ENCODE measurements around the gene EFNA1. TPM values are rescaled to one million over a fixed set of nuclear protein-coding genes. Genes with fewer than 3 reads are reported as not detected.

The EFNA1 gene
- total and polyA plus RNA-seq, 5 donors from 2014 or later, result 0.30 to 6.8 (median 3.1) TPM

DNA sequence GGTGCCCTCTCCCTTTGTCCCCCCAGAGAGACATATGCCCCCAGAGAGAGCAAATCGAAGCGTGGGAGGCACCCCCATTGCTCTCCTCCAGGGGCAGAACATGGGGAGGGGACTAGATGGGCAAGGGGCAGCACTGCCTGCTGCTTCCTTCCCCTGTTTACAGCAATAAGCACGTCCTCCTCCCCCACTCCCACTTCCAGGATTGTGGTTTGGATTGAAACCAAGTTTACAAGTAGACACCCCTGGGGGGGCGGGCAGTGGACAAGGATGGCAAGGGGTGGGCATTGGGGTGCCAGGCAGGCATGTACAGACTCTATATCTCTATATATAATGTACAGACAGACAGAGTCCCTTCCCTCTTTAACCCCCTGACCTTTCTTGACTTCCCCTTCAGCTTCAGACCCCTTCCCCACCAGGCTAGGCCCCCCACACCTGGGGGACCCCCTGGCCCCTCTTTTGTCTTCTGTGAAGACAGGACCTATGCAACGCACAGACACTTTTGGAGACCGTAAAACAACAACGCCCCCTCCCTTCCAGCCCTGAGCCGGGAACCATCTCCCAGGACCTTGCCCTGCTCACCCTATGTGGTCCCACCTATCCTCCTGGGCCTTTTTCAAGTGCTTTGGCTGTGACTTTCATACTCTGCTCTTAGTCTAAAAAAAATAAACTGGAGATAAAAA lies 40.7 kb upstream of the EFNA1 start:
- Mint-ChIP-seq H3K4me1 (peaks cover 0 to 39% (median 23%) of the 10 kb centered on the region in 4 donors), H3K27me3 (peaks cover 44% of the 10 kb centered on the region), H3K27ac (peak overlapping the region in 2 of 3 donors; percentile 67 to 76), H3K36me3 (no peaks in the 10 kb centered on the region), H3K9me3 (peaks cover 0 to 1% (median 0%) of the 10 kb centered on the region in 7 donors), H3K4me3 (peak overlapping the region in 3 of 4 donors; percentile 13 to 59 (median 53))
- no peak overlapping the region for H3K4me3 ChIP-seq (ENCODE audit: low read depth, low read length)
- no peak overlapping the region for H3K27ac ChIP-seq (ENCODE audit: insufficient read depth, low read length, poor library complexity, severe bottlenecking)
- no peaks in the 10 kb centered on the region for H3K36me3 ChIP-seq (ENCODE audit: control insufficient read depth, insufficient read depth, low read length)
- H3K27me3 ChIP-seq (ENCODE audit: control insufficient read depth, insufficient read depth, low read length), result peaks cover 14% of the 10 kb centered on the region
- H3K4me1 ChIP-seq (ENCODE audit: control insufficient read depth, insufficient read depth, low read length, poor library complexity, severe bottlenecking), result peaks cover 32% of the 10 kb centered on the region
- ATAC-seq (ENCODE audit: low read depth in 2 of 2), result no peak
- DNase-seq, result no peak
- H3K9me3 ChIP-seq (ENCODE audit: control insufficient read depth in 2 of 2, low read length in 2 of 2), result no peaks in the 10 kb centered on the region

DNA sequence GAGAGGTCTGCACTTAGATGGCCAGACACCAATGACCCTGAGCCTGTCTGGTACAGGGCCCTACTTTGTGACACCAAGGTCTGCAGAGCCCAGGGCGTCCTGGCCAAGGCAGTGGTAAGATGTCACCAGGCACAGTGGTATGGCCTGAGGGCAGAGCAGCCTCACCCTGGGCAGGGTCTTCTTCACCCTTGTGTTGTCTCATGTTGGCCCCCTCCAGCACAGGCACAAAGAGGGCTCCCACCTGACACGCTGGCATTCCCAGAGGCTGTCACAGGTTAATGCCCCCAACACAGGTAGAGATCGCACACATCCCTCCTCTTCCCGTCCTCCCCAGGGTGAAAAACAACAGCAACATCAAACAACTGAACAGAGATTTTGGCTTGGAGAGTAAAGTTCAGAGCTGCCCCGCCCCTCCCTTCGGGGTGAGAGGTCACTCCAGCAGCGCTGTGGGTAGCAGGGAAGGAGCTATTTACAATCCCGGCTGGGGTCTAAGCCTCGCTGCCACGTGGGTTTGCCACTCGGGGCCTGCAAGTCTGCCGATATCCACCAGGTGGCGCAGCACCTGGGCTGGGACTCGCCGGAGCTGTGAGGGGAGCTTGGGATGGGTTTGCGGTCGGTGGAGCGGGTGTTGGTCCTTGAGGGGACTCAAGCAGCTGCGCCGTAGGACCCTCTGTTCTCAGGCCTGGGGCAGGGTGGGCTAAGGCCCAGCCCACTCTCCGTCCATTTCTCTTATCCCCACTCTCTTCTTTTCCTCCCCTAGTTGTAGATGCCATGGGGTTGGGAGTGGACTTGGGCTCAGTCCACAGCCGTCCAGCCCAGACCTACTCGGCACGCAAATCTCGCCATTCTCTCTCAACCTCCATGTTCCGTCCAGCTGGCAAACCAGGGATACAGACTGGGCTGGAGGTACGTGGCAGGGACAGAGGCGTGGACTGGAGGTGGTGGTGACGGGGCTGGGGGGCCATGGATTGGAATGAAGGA lies 36.3 kb upstream of the EFNA1 start:
- Histone ChIP-seq H3K4me1 (ENCODE audit: control insufficient read depth, insufficient read depth, low read length, poor library complexity, severe bottlenecking) (peaks cover 2% of the 10 kb centered on the region), H3K36me3 (ENCODE audit: control insufficient read depth, insufficient read depth, low read length) (no peaks in the 10 kb centered on the region), H3K27me3 (ENCODE audit: control insufficient read depth, insufficient read depth, low read length) (peaks cover 4% of the 10 kb centered on the region), H3K9me3 (ENCODE audit: control insufficient read depth in 2 of 2, low read length in 2 of 2) (no peaks in the 10 kb centered on the region), H3K27ac (ENCODE audit: insufficient read depth, low read length, poor library complexity, severe bottlenecking) (no peak overlapping the region), H3K4me3 (ENCODE audit: low read depth, low read length) (no peak overlapping the region)
- H3K27me3 Mint-ChIP-seq, result peaks cover 28% of the 10 kb centered on the region
- H3K36me3 Mint-ChIP-seq, result no peaks in the 10 kb centered on the region
- H3K9me3 Mint-ChIP-seq, result no peaks in the 10 kb centered on the region
- peaks cover 0 to 6% (median 3%) of the 10 kb centered on the region in 4 donors for H3K4me1 Mint-ChIP-seq
- peak overlapping the region in 2 of 3 donors; percentile 61 to 75 for H3K27ac Mint-ChIP-seq
- DNase-seq (peak; percentile 73 to 75 (median 74)), ATAC-seq (ENCODE audit: low read depth in 2 of 2) (peak; percentile 62 to 75)
- H3K4me3 Mint-ChIP-seq, result peak overlapping the region in 1 of 4 donors; percentile 50

DNA sequence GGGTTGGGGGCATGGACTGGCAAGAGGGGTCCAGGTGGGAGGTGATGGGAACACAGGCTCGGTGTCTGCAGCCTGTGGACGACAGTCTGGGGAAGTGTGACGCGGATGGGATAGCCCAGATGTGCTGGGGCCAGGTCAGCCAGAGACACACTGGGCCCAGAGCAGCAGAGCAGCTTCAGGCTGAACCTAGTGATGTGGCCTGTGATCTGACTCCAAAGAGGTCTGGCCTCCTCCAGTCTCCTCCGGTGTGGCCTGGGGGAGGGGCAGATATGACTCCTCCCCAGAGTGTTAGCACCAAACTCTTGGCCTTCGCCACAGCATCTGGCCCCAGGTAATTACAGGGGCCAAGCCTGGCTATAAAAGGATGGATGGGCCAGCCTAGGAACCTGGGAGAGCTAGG lies 35.5 kb upstream of the EFNA1 start:
- no peak for DNase-seq
- Mint-ChIP-seq H3K4me1 (peaks cover 0 to 6% (median 3%) of the 10 kb centered on the region in 4 donors), H3K27me3 (peaks cover 32% of the 10 kb centered on the region), H3K9me3 (no peaks in the 10 kb centered on the region), H3K4me3 (no peak overlapping the region), H3K36me3 (no peaks in the 10 kb centered on the region), H3K27ac (no peak overlapping the region)
- Histone ChIP-seq H3K4me3 (ENCODE audit: low read depth, low read length) (no peak overlapping the region), H3K36me3 (ENCODE audit: control insufficient read depth, insufficient read depth, low read length) (no peaks in the 10 kb centered on the region), H3K27ac (ENCODE audit: insufficient read depth, low read length, poor library complexity, severe bottlenecking) (no peak overlapping the region), H3K27me3 (ENCODE audit: control insufficient read depth, insufficient read depth, low read length) (peaks cover 4% of the 10 kb centered on the region), H3K9me3 (ENCODE audit: control insufficient read depth in 2 of 2, low read length in 2 of 2) (no peaks in the 10 kb centered on the region), H3K4me1 (ENCODE audit: control insufficient read depth, insufficient read depth, low read length, poor library complexity, severe bottlenecking) (no peaks in the 10 kb centered on the region)
- ATAC-seq (ENCODE audit: low read depth in 2 of 2), result no peak

DNA sequence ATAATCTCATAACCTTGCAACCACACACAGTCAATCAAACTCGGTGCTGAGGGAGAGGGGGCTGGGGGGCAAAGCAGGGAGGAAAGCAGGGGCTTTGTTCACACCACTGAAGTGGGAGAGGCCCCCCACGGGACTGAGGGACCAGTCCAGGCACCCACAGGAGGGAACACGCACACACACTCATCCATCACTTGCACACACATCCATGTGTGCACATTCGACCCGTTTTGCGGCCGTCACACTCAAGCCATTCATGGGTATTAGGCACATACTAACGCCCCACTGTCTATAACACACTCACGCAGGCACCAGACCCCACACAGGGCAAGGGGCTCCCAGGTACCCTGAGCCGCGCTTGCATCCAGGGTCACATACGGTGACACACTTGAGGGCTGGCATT lies 35.0 kb upstream of the EFNA1 start:
- H3K36me3 Mint-ChIP-seq, result no peaks in the 10 kb centered on the region
- H3K27ac ChIP-seq (ENCODE audit: insufficient read depth, low read length, poor library complexity, severe bottlenecking), result no peak overlapping the region
- H3K27me3 ChIP-seq (ENCODE audit: control insufficient read depth, insufficient read depth, low read length), result peaks cover 4% of the 10 kb centered on the region
- H3K36me3 ChIP-seq (ENCODE audit: control insufficient read depth, insufficient read depth, low read length), result no peaks in the 10 kb centered on the region
- peaks cover 0 to 6% (median 2%) of the 10 kb centered on the region in 4 donors for H3K4me1 Mint-ChIP-seq
- H3K4me1 ChIP-seq (ENCODE audit: control insufficient read depth, insufficient read depth, low read length, poor library complexity, severe bottlenecking), result no peaks in the 10 kb centered on the region
- H3K4me3 Mint-ChIP-seq, result no peak overlapping the region
- H3K27ac Mint-ChIP-seq, result no peak overlapping the region
- H3K27me3 Mint-ChIP-seq, result peaks cover 29% of the 10 kb centered on the region
- H3K9me3 ChIP-seq (ENCODE audit: control insufficient read depth in 2 of 2, low read length in 2 of 2), result no peaks in the 10 kb centered on the region
- no peak for DNase-seq
- ATAC-seq (ENCODE audit: low read depth in 2 of 2), result no peak
- no peaks in the 10 kb centered on the region for H3K9me3 Mint-ChIP-seq
- no peak overlapping the region for H3K4me3 ChIP-seq (ENCODE audit: low read depth, low read length)

DNA sequence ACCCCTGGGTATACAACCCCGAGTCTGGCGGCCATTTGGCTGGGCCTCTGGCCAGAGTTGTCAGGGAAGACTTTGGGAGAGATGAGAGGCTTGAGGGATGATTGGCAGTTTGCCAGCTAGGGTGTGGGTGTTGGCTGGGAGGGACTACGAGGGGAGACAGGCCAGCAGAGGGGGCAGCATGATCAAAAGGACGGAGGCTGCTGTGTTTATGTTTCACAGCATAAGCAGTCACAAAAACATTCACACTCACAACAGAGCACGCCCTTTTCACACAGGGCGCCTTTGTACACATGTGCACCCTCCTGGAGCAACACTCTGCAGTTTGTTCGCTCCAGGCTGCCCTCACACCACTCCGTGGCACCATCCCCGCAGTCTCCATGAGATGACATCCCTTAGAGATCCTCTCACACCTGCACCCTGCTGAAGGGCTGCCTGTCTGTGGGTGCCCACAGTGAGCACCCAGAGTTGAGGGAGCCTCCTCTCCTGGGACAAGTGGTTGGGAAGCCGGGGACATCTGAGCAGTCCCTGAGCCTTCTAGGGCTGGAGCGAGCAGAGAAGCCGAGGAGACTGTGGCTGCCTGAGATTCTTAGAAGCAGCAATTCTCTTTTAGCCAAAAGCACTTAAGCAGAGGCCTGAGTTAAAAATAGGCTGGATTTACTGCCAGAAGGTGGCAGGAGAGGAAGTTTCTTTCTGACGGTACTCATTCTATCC lies 33.6 kb upstream of the EFNA1 start:
- Histone ChIP-seq H3K36me3 (ENCODE audit: control insufficient read depth, insufficient read depth, low read length) (no peaks in the 10 kb centered on the region), H3K4me1 (ENCODE audit: control insufficient read depth, insufficient read depth, low read length, poor library complexity, severe bottlenecking) (no peaks in the 10 kb centered on the region), H3K27me3 (ENCODE audit: control insufficient read depth, insufficient read depth, low read length) (peaks cover 4% of the 10 kb centered on the region), H3K9me3 (ENCODE audit: control insufficient read depth in 2 of 2, low read length in 2 of 2) (no peaks in the 10 kb centered on the region), H3K4me3 (ENCODE audit: low read depth, low read length) (no peak overlapping the region), H3K27ac (ENCODE audit: insufficient read depth, low read length, poor library complexity, severe bottlenecking) (no peak overlapping the region)
- ATAC-seq (ENCODE audit: low read depth in 2 of 2) (peak; percentile 45 to 54), DNase-seq (peak in 1 of 3 donors; percentile 61)
- peaks cover 0 to 6% (median 2%) of the 10 kb centered on the region in 4 donors for H3K4me1 Mint-ChIP-seq
- no peak overlapping the region for H3K4me3 Mint-ChIP-seq
- H3K36me3 Mint-ChIP-seq, result no peaks in the 10 kb centered on the region
- no peaks in the 10 kb centered on the region for H3K9me3 Mint-ChIP-seq
- no peak overlapping the region for H3K27ac Mint-ChIP-seq
- H3K27me3 Mint-ChIP-seq, result peaks cover 33% of the 10 kb centered on the region

DNA sequence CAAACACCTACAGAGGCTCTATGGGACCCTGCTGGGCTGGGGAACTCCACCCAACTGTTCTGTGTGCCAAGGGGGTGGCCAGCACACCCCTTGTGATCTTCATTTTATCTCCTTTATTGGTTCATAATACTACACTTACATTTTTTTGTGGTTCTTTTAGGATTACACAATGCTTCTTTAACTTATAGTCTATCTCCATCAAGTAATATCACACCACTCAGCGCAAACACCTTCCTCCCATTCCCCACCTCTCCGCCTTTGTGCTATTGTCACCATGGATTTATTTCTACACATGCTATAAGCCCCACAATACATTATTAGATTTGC lies 33.1 kb upstream of the EFNA1 start:
- no peaks in the 10 kb centered on the region for H3K4me1 ChIP-seq (ENCODE audit: control insufficient read depth, insufficient read depth, low read length, poor library complexity, severe bottlenecking)
- peaks cover 4% of the 10 kb centered on the region for H3K27me3 ChIP-seq (ENCODE audit: control insufficient read depth, insufficient read depth, low read length)
- Mint-ChIP-seq H3K27me3 (peaks cover 33% of the 10 kb centered on the region), H3K4me1 (peaks cover 0 to 6% (median 2%) of the 10 kb centered on the region in 4 donors), H3K4me3 (no peak overlapping the region), H3K27ac (no peak overlapping the region), H3K9me3 (no peaks in the 10 kb centered on the region), H3K36me3 (no peaks in the 10 kb centered on the region)
- H3K9me3 ChIP-seq (ENCODE audit: control insufficient read depth in 2 of 2, low read length in 2 of 2), result no peaks in the 10 kb centered on the region
- no peak overlapping the region for H3K4me3 ChIP-seq (ENCODE audit: low read depth, low read length)
- ATAC-seq (ENCODE audit: low read depth in 2 of 2) (no peak), DNase-seq (no peak)
- H3K27ac ChIP-seq (ENCODE audit: insufficient read depth, low read length, poor library complexity, severe bottlenecking), result no peak overlapping the region
- no peaks in the 10 kb centered on the region for H3K36me3 ChIP-seq (ENCODE audit: control insufficient read depth, insufficient read depth, low read length)

DNA sequence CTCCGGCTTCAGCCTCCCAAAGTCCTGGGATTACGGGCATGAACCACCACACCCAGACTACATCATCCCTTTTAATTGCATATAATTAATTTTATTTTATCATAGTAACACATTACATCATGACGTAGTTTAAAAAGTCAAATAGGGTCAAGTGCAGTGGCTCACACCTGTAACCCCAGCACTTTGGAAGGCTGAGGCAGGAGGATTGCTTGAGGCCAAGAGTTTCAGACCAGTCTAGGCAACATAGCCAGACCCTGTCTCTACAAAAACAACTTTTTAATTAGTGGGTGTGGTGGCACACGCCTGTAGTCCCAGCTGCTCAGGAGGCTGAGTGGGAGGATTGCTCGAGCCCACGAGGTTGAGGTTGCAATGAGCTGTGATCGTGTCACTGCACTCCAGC lies 28.3 kb upstream of the EFNA1 start:
- no peaks in the 10 kb centered on the region for H3K9me3 Mint-ChIP-seq
- H3K27me3 ChIP-seq (ENCODE audit: control insufficient read depth, insufficient read depth, low read length), result peaks cover 4% of the 10 kb centered on the region
- H3K4me1 Mint-ChIP-seq, result no peaks in the 10 kb centered on the region
- no peak overlapping the region for H3K4me3 ChIP-seq (ENCODE audit: low read depth, low read length)
- ATAC-seq (ENCODE audit: low read depth in 2 of 2) (no peak), DNase-seq (no peak)
- no peaks in the 10 kb centered on the region for H3K36me3 ChIP-seq (ENCODE audit: control insufficient read depth, insufficient read depth, low read length)
- H3K27ac ChIP-seq (ENCODE audit: insufficient read depth, low read length, poor library complexity, severe bottlenecking), result no peak overlapping the region
- no peaks in the 10 kb centered on the region for H3K36me3 Mint-ChIP-seq
- H3K9me3 ChIP-seq (ENCODE audit: control insufficient read depth in 2 of 2, low read length in 2 of 2), result no peaks in the 10 kb centered on the region
- no peaks in the 10 kb centered on the region for H3K4me1 ChIP-seq (ENCODE audit: control insufficient read depth, insufficient read depth, low read length, poor library complexity, severe bottlenecking)
- H3K27ac Mint-ChIP-seq, result no peak overlapping the region
- peaks cover 28% of the 10 kb centered on the region for H3K27me3 Mint-ChIP-seq
- H3K4me3 Mint-ChIP-seq, result no peak overlapping the region
